Forelimb muscle (tissue), 1 donor: ENCODE results near the gene TEX53. TPM values are rescaled to one million over a fixed set of nuclear protein-coding genes. Genes with fewer than 3 reads are reported as not detected.

Experiments used
- DNase-seq: peaks from one replicate; pipeline ENCODE4 v3.0.0-alpha.2; 2013; ENCODE audit warnings: low read depth
- polyA plus RNA-seq: library from polyadenylated mRNA; unstranded; fragments of 120-200 nt; gene quantifications from one replicate; pipeline ENCODE4 v1.2.1, GENCODE V29; 2013; ENCODE audit not compliant: insufficient read length

Gene TEX53
- polyA plus RNA-seq, 1 donor = not detected

GRCh38 chr9:114606597-114607207, 50.9 kb downstream of the TEX53 start:
- no peak for DNase-seq

Other genes starting within 250 kb of the TEX53 start
- 2.6 TPM for gene WHRN, start 152.3 kb downstream of the TEX53 start, polyA plus RNA-seq
- 84.0 TPM for gene ATP6V1G1, start 70.0 kb downstream of the TEX53 start, polyA plus RNA-seq
- 5.0 TPM for gene TMEM268, start 46.5 kb downstream of the TEX53 start, polyA plus RNA-seq
- not detected for gene TEX48, start 24.4 kb upstream of the TEX53 start, polyA plus RNA-seq
- gene TNFSF15, start 148.2 kb upstream of the TEX53 start, polyA plus RNA-seq = 0.13 TPM